Measurements from ENCODE around the gene ALG5.

The ALG5 gene

GRCh38 chr13:36999054-36999714 lies at the start of gene ALG5:
ALG5 (minus strand) TSS chr13:36999340; CDS start chr13:36999300, 40 bp downstream.
- Mint-ChIP-seq H3K9me3 (no peaks in the 10 kb centered on the region), H3K4me1 (peaks cover 42% of the 10 kb centered on the region), H3K36me3 (peaks cover 7% of the 10 kb centered on the region), H3K4me3 (peak within 1 kb of the TSS; percentile 99), H3K27ac (peak within 1 kb of the TSS; percentile 100), H3K27me3 (no peaks in the 10 kb centered on the region)

GRCh38 chr13:37047846-37048245 lies 48.7 kb upstream of the ALG5 start:
- H3K27me3 Mint-ChIP-seq, result no peaks in the 10 kb centered on the region
- H3K36me3 Mint-ChIP-seq, result peaks cover 17% of the 10 kb centered on the region

GRCh38 chr13:37047032-37047431 lies 47.9 kb upstream of the ALG5 start:
- no peaks in the 10 kb centered on the region for H3K9me3 Mint-ChIP-seq
- H3K27ac Mint-ChIP-seq, result no peak overlapping the region
- H3K4me1 Mint-ChIP-seq, result peaks cover 23% of the 10 kb centered on the region
- no peaks in the 10 kb centered on the region for H3K27me3 Mint-ChIP-seq
- H3K4me3 Mint-ChIP-seq, result no peak overlapping the region
- H3K36me3 Mint-ChIP-seq, result peaks cover 15% of the 10 kb centered on the region

More at GRCh38 chr13:37047846-37048245, 48.7 kb upstream of the ALG5 start:
- no peak overlapping the region for H3K27ac Mint-ChIP-seq
- H3K4me3 Mint-ChIP-seq, result no peak overlapping the region
- H3K9me3 Mint-ChIP-seq, result no peaks in the 10 kb centered on the region
- peaks cover 31% of the 10 kb centered on the region for H3K4me1 Mint-ChIP-seq

- H3K27me3 Mint-ChIP-seq, result no peaks in the 10 kb centered on the region
- peaks cover 14% of the 10 kb centered on the region for H3K4me1 Mint-ChIP-seq
- H3K4me3 Mint-ChIP-seq, result no peak overlapping the region
- H3K9me3 Mint-ChIP-seq, result no peaks in the 10 kb centered on the region
- peaks cover 13% of the 10 kb centered on the region for H3K36me3 Mint-ChIP-seq
- no peak overlapping the region for H3K27ac Mint-ChIP-seq
Observed at GRCh38 chr13:37046062-37046461, 46.9 kb upstream of the ALG5 start.

GRCh38 chr13:37040789-37041188 lies 41.6 kb upstream of the ALG5 start:
- no peak overlapping the region for H3K4me3 Mint-ChIP-seq
- H3K4me1 Mint-ChIP-seq, result peaks cover 3% of the 10 kb centered on the region
- H3K27ac Mint-ChIP-seq, result no peak overlapping the region
- no peaks in the 10 kb centered on the region for H3K27me3 Mint-ChIP-seq
- H3K36me3 Mint-ChIP-seq, result peaks cover 17% of the 10 kb centered on the region
- H3K9me3 Mint-ChIP-seq, result no peaks in the 10 kb centered on the region

GRCh38 chr13:37039896-37040295 lies 40.8 kb upstream of the ALG5 start:
- H3K4me3 Mint-ChIP-seq, result no peak overlapping the region
- no peak overlapping the region for H3K27ac Mint-ChIP-seq
- peaks cover 22% of the 10 kb centered on the region for H3K36me3 Mint-ChIP-seq
- no peaks in the 10 kb centered on the region for H3K27me3 Mint-ChIP-seq
- H3K9me3 Mint-ChIP-seq, result no peaks in the 10 kb centered on the region
- H3K4me1 Mint-ChIP-seq, result peaks cover 3% of the 10 kb centered on the region

GRCh38 chr13:37037241-37037640 lies 38.1 kb upstream of the ALG5 start:
- no peak overlapping the region for H3K27ac Mint-ChIP-seq

GRCh38 chr13:37029617-37030016 lies 30.5 kb upstream of the ALG5 start:
- H3K36me3 Mint-ChIP-seq, result peaks cover 13% of the 10 kb centered on the region
- peaks cover 4% of the 10 kb centered on the region for H3K4me1 Mint-ChIP-seq
- no peak overlapping the region for H3K4me3 Mint-ChIP-seq
- no peak overlapping the region for H3K27ac Mint-ChIP-seq
- H3K27me3 Mint-ChIP-seq, result no peaks in the 10 kb centered on the region
- H3K9me3 Mint-ChIP-seq, result no peaks in the 10 kb centered on the region

More at GRCh38 chr13:37037241-37037640, 38.1 kb upstream of the ALG5 start:
- H3K36me3 Mint-ChIP-seq, result peaks cover 25% of the 10 kb centered on the region
- no peaks in the 10 kb centered on the region for H3K9me3 Mint-ChIP-seq
- H3K4me1 Mint-ChIP-seq, result peaks cover 7% of the 10 kb centered on the region
- H3K4me3 Mint-ChIP-seq, result no peak overlapping the region
- H3K27me3 Mint-ChIP-seq, result no peaks in the 10 kb centered on the region

GRCh38 chr13:37027639-37028038 lies 28.5 kb upstream of the ALG5 start:
- H3K4me3 Mint-ChIP-seq, result no peak overlapping the region
- no peaks in the 10 kb centered on the region for H3K27me3 Mint-ChIP-seq
- no peak overlapping the region for H3K27ac Mint-ChIP-seq
- no peaks in the 10 kb centered on the region for H3K9me3 Mint-ChIP-seq
- H3K4me1 Mint-ChIP-seq, result no peaks in the 10 kb centered on the region
- H3K36me3 Mint-ChIP-seq, result peaks cover 11% of the 10 kb centered on the region

GRCh38 chr13:37026771-37027170 lies 27.6 kb upstream of the ALG5 start:
- H3K9me3 Mint-ChIP-seq, result no peaks in the 10 kb centered on the region
- no peaks in the 10 kb centered on the region for H3K4me1 Mint-ChIP-seq
- H3K36me3 Mint-ChIP-seq, result peaks cover 8% of the 10 kb centered on the region
- H3K4me3 Mint-ChIP-seq, result no peak overlapping the region
- H3K27me3 Mint-ChIP-seq, result no peaks in the 10 kb centered on the region
- H3K27ac Mint-ChIP-seq, result no peak overlapping the region

- peaks cover 7% of the 10 kb centered on the region for H3K36me3 Mint-ChIP-seq
- no peak overlapping the region for H3K4me3 Mint-ChIP-seq
- peak overlapping the region; percentile 30 for H3K27ac Mint-ChIP-seq
- H3K4me1 Mint-ChIP-seq, result no peaks in the 10 kb centered on the region
- H3K27me3 Mint-ChIP-seq, result no peaks in the 10 kb centered on the region
- no peaks in the 10 kb centered on the region for H3K9me3 Mint-ChIP-seq
Observed at GRCh38 chr13:37023871-37024270, 24.7 kb upstream of the ALG5 start.

- Mint-ChIP-seq H3K27me3 (no peaks in the 10 kb centered on the region), H3K9me3 (no peaks in the 10 kb centered on the region), H3K4me3 (no peak overlapping the region), H3K27ac (peak overlapping the region; percentile 65), H3K4me1 (peaks cover 4% of the 10 kb centered on the region), H3K36me3 (peaks cover 25% of the 10 kb centered on the region)
Observed at GRCh38 chr13:37014609-37015008, 15.5 kb upstream of the ALG5 start.

GRCh38 chr13:37011788-37012187 lies 12.6 kb upstream of the ALG5 start:
- H3K4me3 Mint-ChIP-seq, result no peak overlapping the region
- H3K27ac Mint-ChIP-seq, result no peak overlapping the region
- H3K9me3 Mint-ChIP-seq, result no peaks in the 10 kb centered on the region
- peaks cover 11% of the 10 kb centered on the region for H3K4me1 Mint-ChIP-seq
- H3K36me3 Mint-ChIP-seq, result peaks cover 24% of the 10 kb centered on the region
- H3K27me3 Mint-ChIP-seq, result no peaks in the 10 kb centered on the region

GRCh38 chr13:37011002-37011401 lies 11.9 kb upstream of the ALG5 start:
- H3K4me1 Mint-ChIP-seq, result peaks cover 11% of the 10 kb centered on the region
- peaks cover 20% of the 10 kb centered on the region for H3K36me3 Mint-ChIP-seq
- H3K9me3 Mint-ChIP-seq, result no peaks in the 10 kb centered on the region
- no peak overlapping the region for H3K4me3 Mint-ChIP-seq
- H3K27ac Mint-ChIP-seq, result no peak overlapping the region
- no peaks in the 10 kb centered on the region for H3K27me3 Mint-ChIP-seq

GRCh38 chr13:37010424-37010823 lies 11.3 kb upstream of the ALG5 start:
- Mint-ChIP-seq H3K27ac (peak overlapping the region; percentile 73), H3K4me3 (no peak overlapping the region), H3K36me3 (peaks cover 17% of the 10 kb centered on the region), H3K4me1 (peaks cover 11% of the 10 kb centered on the region), H3K9me3 (no peaks in the 10 kb centered on the region), H3K27me3 (no peaks in the 10 kb centered on the region)

- Mint-ChIP-seq H3K36me3 (peaks cover 13% of the 10 kb centered on the region), H3K27me3 (no peaks in the 10 kb centered on the region), H3K4me3 (no peak overlapping the region), H3K27ac (no peak overlapping the region), H3K4me1 (peaks cover 13% of the 10 kb centered on the region), H3K9me3 (no peaks in the 10 kb centered on the region)
Observed at GRCh38 chr13:37009692-37010091, 10.6 kb upstream of the ALG5 start.

- Mint-ChIP-seq H3K4me1 (peaks cover 32% of the 10 kb centered on the region), H3K27me3 (no peaks in the 10 kb centered on the region), H3K27ac (peak overlapping the region; percentile 100), H3K9me3 (no peaks in the 10 kb centered on the region), H3K36me3 (peaks cover 9% of the 10 kb centered on the region), H3K4me3 (peak overlapping the region; percentile 99)
Observed at GRCh38 chr13:37001921-37002250, 2.7 kb upstream of the ALG5 start.

Data from activated naive CD4-positive, alpha-beta T cell treated with anti-CD3 and anti-CD28 coated beads, Interleukin-2, amount 50 U/mL, for 24 hours (primary cell).